Endothelial cell of umbilical vein (primary cell): Measurements from ENCODE around the gene IL4R.

Experiments
- CTCF ChIP-seq, 2 donors: IDR thresholded peaks; 1 replicate in 1 of 2; 2 replicates in 1 of 2; pipeline ENCODE4 v1.5.1; 2011; ENCODE audit warnings: low read length in 2 of 2, mild to moderate bottlenecking in 2 of 2, moderate library complexity in 2 of 2, control low read depth in 1 of 2, inconsistent platforms in 1 of 2, low read depth in 1 of 2; ENCODE audit not compliant: insufficient read depth in 1 of 2; ENCODE audit errors: extremely low read depth in 1 of 2
- EZH2 ChIP-seq: IDR thresholded peaks from 2 replicates; pipeline ENCODE4 v1.6.1; 2012; ENCODE audit warnings: borderline replicate concordance, low read depth, mild to moderate bottlenecking, moderate library complexity, low read length, inconsistent platforms; ENCODE audit not compliant: severe bottlenecking
- FOS ChIP-seq: IDR thresholded peaks from 2 replicates; pipeline ENCODE4 v1.6.1; 2011; ENCODE audit warnings: mild to moderate bottlenecking, low read length, moderate library complexity, borderline replicate concordance; ENCODE audit not compliant: insufficient read depth
- GATA2 ChIP-seq: IDR thresholded peaks from 2 replicates; pipeline ENCODE4 v1.7.0; 2011; ENCODE audit warnings: low read depth, mild to moderate bottlenecking, moderate library complexity, mixed read lengths, low read length; ENCODE audit not compliant: insufficient read length, insufficient read depth
- JUN ChIP-seq: IDR thresholded peaks from 2 replicates; pipeline ENCODE4 v1.6.1; 2011; ENCODE audit warnings: borderline replicate concordance, low read depth; ENCODE audit not compliant: insufficient read length, insufficient read depth
- MAX ChIP-seq: IDR thresholded peaks from 2 replicates; pipeline ENCODE4 v1.6.1; 2011; ENCODE audit not compliant: insufficient read depth, insufficient read length
- MYC ChIP-seq: IDR thresholded peaks from one replicate; pipeline ENCODE4 v1.6.1; 2011; ENCODE audit warnings: mild to moderate bottlenecking, low read depth, low read length
- POLR2A ChIP-seq: IDR thresholded peaks from 2 replicates; pipeline ENCODE4 v1.6.1; 2012; ENCODE audit warnings: low read depth, mild to moderate bottlenecking, control low read depth, low read length
- POLR2AphosphoS5 ChIP-seq: IDR thresholded peaks from 2 replicates; pipeline ENCODE4 v1.6.1; 2012; ENCODE audit warnings: low read depth, mild to moderate bottlenecking, control low read depth, low read length, moderate library complexity; ENCODE audit not compliant: insufficient read depth

GRCh38 chr16:27325736-27326135 is 12.0 kb downstream of the IL4R start:
- TF ChIP-seq MAX (no peak), POLR2AphosphoS5 (no peak), FOS (no peak), CTCF (IDR thresholded peaks at IDR 0.05; ENCODE audit: extremely low read depth in 1 of 2, insufficient read depth in 1 of 2, low read depth in 1 of 2, low read length in 2 of 2) (no peak), EZH2 (no peak), POLR2A (no peak), MYC (no peak), JUN (no peak), GATA2 (no peak)
